Suprapubic skin (tissue), 4 donors: ENCODE measurements around the gene IPPK.

ENCODE experiments used
- POLR2A ChIP-seq, 2 donors: fragments of 450-650 bp; IDR thresholded peaks; one replicate each; pipeline ENCODE4 v1.6.1; 2017; ENCODE audit warnings: antibody characterized with exemption in 2 of 2, mild to moderate bottlenecking in 2 of 2, moderate library complexity in 2 of 2
- POLR2AphosphoS5 ChIP-seq, 3 donors: sonication (generic); formaldehyde crosslinking; IDR thresholded peaks; one replicate each; pipeline ENCODE4 v1.6.1; 2017; ENCODE audit warnings: antibody characterized with exemption in 3 of 3
- TF ChIP-seq, protein P1 (sequence below), 2 donors: fragments of 200-600 bp in 1 of 2; fragments of 450-650 bp in 1 of 2; sonication (generic) in 1 of 2; IDR thresholded peaks; one replicate each; pipeline ENCODE4 v1.5.1; 2016 to 2019; ENCODE audit warnings: antibody characterized with exemption in 2 of 2, mild to moderate bottlenecking in 1 of 2, moderate library complexity in 1 of 2

DNA sequence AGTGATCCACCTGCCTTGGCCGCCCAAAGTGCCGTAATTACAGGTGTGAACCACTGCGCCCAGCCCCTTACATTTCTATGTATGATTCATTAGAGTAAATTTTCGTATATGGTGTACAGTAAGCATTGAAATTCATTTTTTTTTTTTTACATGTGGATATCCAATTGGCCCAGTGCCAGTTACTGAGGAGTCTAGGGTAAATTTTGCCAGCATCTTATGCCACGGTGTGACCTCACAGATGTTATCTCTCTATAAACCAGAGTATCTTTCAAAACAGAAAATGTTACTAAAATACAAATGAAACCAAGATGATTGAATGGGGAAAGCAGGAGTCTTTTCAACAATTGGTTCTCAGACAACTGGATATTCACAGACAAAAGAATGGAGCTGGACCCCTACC is 64.7 kb downstream of the IPPK start:
- TF ChIP-seq, protein P1, sequence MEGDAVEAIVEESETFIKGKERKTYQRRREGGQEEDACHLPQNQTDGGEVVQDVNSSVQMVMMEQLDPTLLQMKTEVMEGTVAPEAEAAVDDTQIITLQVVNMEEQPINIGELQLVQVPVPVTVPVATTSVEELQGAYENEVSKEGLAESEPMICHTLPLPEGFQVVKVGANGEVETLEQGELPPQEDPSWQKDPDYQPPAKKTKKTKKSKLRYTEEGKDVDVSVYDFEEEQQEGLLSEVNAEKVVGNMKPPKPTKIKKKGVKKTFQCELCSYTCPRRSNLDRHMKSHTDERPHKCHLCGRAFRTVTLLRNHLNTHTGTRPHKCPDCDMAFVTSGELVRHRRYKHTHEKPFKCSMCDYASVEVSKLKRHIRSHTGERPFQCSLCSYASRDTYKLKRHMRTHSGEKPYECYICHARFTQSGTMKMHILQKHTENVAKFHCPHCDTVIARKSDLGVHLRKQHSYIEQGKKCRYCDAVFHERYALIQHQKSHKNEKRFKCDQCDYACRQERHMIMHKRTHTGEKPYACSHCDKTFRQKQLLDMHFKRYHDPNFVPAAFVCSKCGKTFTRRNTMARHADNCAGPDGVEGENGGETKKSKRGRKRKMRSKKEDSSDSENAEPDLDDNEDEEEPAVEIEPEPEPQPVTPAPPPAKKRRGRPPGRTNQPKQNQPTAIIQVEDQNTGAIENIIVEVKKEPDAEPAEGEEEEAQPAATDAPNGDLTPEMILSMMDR (IDR thresholded peaks at IDR 0.05): no peak
- no peak for TF ChIP-seq POLR2A (IDR thresholded peaks at IDR 0.05)
- no peak for TF ChIP-seq POLR2AphosphoS5 (IDR thresholded peaks at IDR 0.05)
